ENCODE results near the gene PEPD. TPM values are rescaled to one million over a fixed set of nuclear protein-coding genes. Genes with fewer than 3 reads are reported as not detected.

Gene PEPD
- total RNA-seq, 1 experiment from 2014 or later: 148 TPM

GRCh38 chr19:33438987-33439781 lies 82.4 kb downstream of the PEPD start:
- DNase-seq (ENCODE audit: low read depth): no peak
- in situ Hi-C loops (cut with HindIII; ENCODE audit: low pct_unique_long_range_greater_than_20kb, low sequenced_read_pairs): no loop called here

DNA sequence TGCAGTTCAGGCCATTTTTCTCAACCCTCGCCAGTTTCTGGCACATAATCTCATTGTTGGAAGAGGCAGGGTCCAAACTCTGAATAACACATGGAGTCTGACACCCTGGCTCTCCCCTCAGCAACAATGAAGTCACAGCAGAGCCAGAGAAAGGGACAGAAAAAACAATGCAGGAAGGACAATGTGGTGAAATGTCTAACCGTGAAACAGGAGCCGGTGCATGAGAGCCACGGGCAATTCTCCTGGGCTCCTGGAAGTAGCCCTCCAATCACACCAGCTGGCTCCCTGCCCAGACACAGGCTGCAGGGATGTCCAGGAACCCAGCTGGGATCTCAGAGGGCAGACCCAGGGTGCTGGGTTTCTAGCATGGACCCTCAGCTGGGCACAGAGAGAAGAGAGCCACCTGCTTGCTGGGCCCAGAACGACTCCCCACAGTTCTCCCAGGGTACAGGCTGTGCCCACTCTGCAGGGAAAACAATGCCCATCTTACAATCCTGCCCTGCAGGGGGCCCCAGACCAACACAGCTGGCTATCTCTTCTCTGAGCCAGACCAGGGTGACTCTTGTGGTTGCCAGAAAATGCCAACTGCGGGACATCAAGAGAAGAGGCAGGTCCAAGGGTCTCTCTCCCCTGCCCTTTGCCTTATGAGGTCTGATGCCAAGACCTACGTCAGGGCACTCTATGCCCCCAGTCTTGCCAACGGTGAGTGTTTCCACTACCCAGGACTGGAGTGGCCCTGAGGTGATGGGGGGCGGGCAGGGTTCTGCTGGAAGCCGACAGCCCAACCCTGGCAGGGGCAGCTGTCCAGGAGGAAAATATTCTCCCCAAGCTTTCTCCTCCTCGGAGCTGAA lies 83.5 kb downstream of the PEPD start:
- in situ Hi-C loops (cut with HindIII; ENCODE audit: low pct_unique_long_range_greater_than_20kb, low sequenced_read_pairs): no loop called here
- no peak for DNase-seq (ENCODE audit: low read depth)

- in situ Hi-C loops (cut with HindIII; ENCODE audit: low pct_unique_long_range_greater_than_20kb, low sequenced_read_pairs): no loop called here
- peak; percentile 19 for DNase-seq (ENCODE audit: low read depth)
Measured at GRCh38 chr19:33437393-33437820, 84.2 kb downstream of the PEPD start.

DNA sequence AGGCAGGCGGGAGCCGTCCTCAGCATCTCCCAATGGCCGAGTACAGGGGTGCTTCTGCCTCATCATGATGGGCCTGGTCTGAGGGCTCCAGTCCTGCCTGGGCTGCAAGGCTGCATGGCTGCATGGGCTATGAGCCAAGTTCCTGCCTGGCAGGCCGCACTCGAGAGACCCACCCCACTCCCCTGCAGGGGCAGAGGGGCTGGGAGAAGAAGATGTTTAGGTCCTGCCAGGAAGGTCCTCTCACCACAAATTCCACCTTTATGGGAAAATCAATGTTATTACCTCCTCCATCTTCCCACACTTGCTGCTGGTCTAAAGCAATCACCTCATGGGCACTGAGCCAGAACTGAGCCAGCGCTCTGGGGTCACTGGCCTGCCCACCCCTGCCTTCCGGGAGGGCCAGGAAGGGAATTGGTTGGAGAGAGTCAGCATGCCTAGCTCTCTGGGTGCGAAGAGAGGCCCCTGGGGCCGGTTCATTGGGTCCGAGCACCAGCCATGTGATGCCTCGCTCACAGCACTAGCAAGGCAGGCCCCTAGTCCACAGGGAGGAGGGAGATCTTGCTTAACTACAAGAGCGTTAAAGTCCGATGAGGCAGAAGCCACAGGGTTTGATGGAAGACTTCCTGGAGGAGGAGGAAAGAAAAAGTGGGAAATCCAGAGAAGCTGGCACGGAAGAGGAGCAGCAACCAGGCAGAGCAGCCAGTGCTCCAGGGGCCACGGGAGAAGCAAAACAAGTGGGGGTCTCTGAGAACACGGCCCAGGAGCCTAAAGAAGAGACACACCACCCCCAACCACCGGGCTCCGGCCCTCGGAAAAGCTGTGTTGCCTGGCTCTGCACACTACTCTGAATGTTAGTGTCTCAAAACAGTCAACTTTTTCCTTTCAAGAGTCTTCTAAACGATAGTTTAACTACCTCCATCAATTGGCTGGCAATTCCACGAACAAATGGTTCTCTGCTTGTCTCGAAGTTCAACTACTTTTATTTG lies 84.9 kb downstream of the PEPD start:
- no peak for DNase-seq (ENCODE audit: low read depth)
- in situ Hi-C loops (cut with HindIII; ENCODE audit: low pct_unique_long_range_greater_than_20kb, low sequenced_read_pairs): no loop called here

DNA sequence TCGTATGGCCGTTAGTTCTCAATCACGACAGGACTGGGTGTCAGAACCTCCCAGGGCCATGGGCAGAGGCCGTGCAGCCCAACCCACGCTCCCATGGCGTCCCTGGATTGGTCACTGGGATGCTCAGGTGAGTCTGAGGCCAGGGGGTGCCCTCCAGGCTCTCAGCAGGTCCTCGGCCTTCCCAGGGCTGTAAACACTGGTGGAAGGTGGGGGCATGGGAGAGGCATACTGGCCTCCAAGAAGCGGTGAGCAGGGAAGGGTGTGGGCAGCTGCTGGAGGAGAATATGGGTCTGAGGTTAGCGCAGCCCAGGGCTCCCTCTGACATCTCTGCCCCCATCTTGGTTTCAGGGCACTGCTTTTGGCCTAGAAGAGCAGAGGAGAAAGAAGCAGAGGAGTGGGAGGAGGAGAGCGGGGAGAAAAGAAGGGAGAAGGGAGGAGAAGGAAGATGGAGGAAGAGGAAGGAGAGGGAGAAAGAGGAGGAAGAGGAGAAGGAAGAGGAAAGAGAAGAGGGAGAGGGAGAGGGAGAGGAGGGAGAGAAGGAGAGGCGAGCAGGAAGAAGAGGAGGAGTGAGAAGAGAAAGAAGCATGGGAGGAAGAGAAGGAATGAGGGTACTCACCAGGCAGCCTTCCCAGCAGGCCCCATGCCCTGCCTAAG lies 85.8 kb downstream of the PEPD start:
- in situ Hi-C loops (cut with HindIII; ENCODE audit: low pct_unique_long_range_greater_than_20kb, low sequenced_read_pairs): no loop called here
- DNase-seq (ENCODE audit: low read depth): no peak

GRCh38 chr19:33434886-33435705 lies 86.5 kb downstream of the PEPD start:
- in situ Hi-C loops (cut with HindIII; ENCODE audit: low pct_unique_long_range_greater_than_20kb, low sequenced_read_pairs): no loop called here
- DNase-seq (ENCODE audit: low read depth): no peak

GRCh38 chr19:33434069-33434885 lies 87.3 kb downstream of the PEPD start:
- in situ Hi-C loops (cut with HindIII; ENCODE audit: low pct_unique_long_range_greater_than_20kb, low sequenced_read_pairs): no loop called here
- DNase-seq (ENCODE audit: low read depth): no peak

DNA sequence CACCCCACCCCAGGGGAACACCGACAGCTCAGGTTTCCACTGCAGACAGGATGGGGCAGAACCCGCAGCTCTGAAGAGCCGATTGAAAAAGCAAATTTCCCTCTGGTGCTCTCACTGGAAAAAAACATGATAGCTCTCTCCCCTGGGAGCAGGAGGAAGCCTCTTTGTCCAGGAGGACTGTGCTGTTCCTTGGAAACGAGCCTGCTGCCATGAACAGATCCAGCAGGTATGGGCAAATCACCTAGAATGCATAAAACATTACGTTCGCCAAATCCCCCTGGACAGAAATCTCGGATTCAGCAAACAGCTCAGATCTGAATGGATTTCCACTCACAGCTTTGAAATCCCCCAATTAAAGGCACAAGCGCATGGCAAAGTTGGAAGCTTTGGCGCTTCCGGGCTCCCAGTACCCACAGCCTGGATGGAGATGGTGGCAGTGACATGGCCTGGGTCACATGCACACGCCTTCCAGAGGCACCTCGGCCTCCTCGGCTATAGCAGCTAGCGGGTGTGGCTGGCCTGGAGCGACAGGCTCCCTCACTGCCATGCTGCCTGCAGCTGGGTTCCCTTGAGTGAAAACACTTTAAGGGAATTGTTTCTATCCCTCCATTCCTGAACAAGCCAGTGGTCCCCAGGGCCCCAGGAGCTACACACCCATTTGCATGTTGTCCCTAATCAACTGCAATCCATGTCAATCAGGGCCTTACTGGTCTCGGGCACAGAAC lies 89.0 kb downstream of the PEPD start:
- in situ Hi-C loops (cut with HindIII; ENCODE audit: low pct_unique_long_range_greater_than_20kb, low sequenced_read_pairs): no loop called here
- no peak for DNase-seq (ENCODE audit: low read depth)

- no peak for DNase-seq (ENCODE audit: low read depth)
- in situ Hi-C loops (cut with HindIII; ENCODE audit: low pct_unique_long_range_greater_than_20kb, low sequenced_read_pairs): no loop called here
Measured at GRCh38 chr19:33432015-33432414, 89.6 kb downstream of the PEPD start.

DNA sequence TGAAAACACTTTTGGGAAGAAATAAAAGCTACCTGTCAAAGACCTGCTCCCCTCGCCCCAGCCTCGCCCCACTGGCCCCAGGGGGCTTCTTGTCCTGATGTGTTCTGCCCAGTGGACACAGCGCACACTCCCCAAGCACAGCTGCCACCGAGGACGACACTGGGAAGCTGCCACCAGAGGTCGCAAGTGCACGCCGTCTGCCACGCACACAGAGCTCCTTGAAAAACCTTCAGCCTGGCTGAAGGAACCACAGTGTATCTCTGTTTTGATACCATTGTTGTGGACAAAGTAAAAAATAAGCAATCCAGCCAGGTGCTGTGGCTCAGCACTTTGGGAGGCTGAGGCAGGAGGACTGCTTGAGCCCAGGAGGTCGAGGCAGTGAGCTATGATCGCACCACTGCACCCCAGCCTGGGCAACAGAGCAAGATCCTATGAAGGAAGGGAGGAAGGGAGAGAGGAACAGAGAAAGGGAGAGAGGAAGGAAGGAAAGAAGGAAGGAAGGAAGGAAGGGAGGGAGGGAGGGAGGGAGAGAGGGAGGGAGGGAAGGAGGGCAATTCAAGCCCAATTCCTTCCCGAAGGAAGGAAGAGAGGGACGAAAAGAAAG lies 90.8 kb downstream of the PEPD start:
- in situ Hi-C loops (cut with HindIII; ENCODE audit: low pct_unique_long_range_greater_than_20kb, low sequenced_read_pairs): no loop called here
- peak; percentile 51 for DNase-seq (ENCODE audit: low read depth)

DNA sequence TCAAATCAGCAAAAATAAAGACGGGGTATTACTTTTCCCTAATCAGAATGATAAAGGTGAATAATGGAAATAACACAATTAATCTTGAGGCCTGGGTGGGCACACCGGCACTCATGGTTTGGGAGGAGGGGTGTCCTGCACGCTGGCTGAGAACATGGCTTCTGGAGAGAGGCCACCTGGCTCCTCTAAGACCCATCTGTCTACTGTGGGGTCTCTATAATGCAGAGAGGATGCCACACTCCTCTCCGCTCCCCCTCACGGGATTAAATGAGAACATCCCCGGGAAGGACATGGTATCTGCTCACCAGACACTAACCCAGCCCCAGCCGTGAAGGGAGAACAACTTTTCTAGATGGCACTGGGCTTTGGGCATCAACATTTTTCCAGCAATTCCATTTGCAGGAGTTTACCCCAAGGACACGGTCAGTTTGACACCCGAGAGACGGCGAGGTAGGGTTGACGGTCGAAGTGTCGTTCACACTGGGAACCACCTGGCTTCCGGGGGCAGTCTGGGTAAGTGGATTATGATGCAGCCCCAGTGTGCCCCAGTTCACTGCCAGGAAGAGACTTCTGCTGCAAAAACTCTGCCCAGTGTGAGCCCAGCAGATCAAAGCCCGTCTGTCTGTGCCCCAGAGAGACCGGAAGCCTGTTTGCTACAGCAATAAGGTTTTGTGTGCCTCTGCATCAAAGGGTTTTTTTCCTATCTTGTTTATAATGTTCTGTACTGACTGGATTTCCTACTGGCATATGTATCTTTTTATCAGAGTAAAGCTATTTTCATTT lies 91.5 kb downstream of the PEPD start:
- in situ Hi-C loops (cut with HindIII; ENCODE audit: low pct_unique_long_range_greater_than_20kb, low sequenced_read_pairs): no loop called here
- no peak for DNase-seq (ENCODE audit: low read depth)

- in situ Hi-C loops (cut with HindIII; ENCODE audit: low pct_unique_long_range_greater_than_20kb, low sequenced_read_pairs): no loop called here
- DNase-seq (ENCODE audit: low read depth): no peak
Measured at GRCh38 chr19:33428627-33429125, 92.9 kb downstream of the PEPD start.

DNA sequence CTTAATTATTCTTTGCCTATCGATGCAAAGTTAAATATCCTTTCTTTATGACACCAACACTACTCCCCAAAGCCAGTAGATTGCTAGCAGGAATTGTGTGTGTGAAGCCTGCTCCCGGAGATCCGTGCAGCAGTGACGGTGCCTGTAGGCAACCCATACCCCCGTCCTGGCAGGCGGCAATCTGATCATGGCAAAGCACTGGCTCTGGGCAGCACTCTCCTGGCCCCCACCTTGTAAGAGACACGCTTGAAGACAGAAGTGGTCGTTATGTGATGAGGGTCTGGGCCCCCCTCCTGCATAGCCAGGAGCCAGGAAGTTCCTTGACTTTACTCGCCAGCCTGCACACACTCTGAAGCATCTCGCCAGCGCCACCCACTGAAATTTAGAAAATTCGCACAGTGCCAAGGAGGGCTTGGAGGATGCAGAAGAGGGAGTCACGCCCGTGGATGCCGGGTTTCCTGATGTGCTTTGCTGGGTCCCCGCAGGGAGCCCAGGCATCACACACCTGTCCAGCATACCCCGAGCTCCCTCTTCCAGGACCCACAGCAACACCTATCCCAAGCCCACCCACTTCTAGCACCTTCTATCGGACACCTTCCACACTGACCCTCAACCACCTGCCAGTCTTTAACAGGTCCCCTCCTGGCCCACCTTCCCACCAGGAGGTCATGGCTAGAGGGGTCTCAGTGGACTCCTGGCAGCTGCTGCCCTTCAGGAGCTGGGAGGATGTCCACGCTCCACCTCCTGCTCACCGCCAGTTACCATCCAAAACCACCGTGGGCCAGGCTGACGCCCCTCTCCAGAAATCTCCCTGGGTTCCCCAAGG lies 93.6 kb downstream of the PEPD start:
- in situ Hi-C loops (cut with HindIII; ENCODE audit: low pct_unique_long_range_greater_than_20kb, low sequenced_read_pairs): no loop called here

More for the DNA sequence above, 93.6 kb downstream of the PEPD start:
- DNase-seq (ENCODE audit: low read depth): no peak

Measured in Caki2 (cell line).